ENCODE measurements around the gene CD209.

GRCh38 chr19:7715671-7716070 lies 31.7 kb downstream of the CD209 start:
- TF ChIP-seq CTCF (conservative IDR thresholded peaks at IDR 0.05; ENCODE audit: low read depth in 2 of 2) (no peak), EZH2 (IDR thresholded peaks at IDR 0.05; ENCODE audit: low read depth, unreplicated experiment) (no peak), POLR2AphosphoS5 (IDR thresholded peaks at IDR 0.05; ENCODE audit: low read depth) (no peak), NANOG (IDR thresholded peaks at IDR 0.05; ENCODE audit: borderline replicate concordance) (no peak), EZH2phosphoT487 (IDR thresholded peaks at IDR 0.05; ENCODE audit: unreplicated experiment) (no peak), JUNB (IDR thresholded peaks at IDR 0.05; ENCODE audit: unreplicated experiment) (no peak), STAT1 (IDR thresholded peaks at IDR 0.05; ENCODE audit: unreplicated experiment) (no peak), CREB1 (CRISPR knock-in tag; IDR thresholded peaks at IDR 0.05; ENCODE audit: low read depth) (no peak), ZNF114 (CRISPR knock-in tag; IDR thresholded peaks at IDR 0.05) (no peak), ZNF331 (CRISPR knock-in tag; IDR thresholded peaks at IDR 0.05; ENCODE audit: low read depth) (no peak)
- TF ChIP-seq, protein P1, sequence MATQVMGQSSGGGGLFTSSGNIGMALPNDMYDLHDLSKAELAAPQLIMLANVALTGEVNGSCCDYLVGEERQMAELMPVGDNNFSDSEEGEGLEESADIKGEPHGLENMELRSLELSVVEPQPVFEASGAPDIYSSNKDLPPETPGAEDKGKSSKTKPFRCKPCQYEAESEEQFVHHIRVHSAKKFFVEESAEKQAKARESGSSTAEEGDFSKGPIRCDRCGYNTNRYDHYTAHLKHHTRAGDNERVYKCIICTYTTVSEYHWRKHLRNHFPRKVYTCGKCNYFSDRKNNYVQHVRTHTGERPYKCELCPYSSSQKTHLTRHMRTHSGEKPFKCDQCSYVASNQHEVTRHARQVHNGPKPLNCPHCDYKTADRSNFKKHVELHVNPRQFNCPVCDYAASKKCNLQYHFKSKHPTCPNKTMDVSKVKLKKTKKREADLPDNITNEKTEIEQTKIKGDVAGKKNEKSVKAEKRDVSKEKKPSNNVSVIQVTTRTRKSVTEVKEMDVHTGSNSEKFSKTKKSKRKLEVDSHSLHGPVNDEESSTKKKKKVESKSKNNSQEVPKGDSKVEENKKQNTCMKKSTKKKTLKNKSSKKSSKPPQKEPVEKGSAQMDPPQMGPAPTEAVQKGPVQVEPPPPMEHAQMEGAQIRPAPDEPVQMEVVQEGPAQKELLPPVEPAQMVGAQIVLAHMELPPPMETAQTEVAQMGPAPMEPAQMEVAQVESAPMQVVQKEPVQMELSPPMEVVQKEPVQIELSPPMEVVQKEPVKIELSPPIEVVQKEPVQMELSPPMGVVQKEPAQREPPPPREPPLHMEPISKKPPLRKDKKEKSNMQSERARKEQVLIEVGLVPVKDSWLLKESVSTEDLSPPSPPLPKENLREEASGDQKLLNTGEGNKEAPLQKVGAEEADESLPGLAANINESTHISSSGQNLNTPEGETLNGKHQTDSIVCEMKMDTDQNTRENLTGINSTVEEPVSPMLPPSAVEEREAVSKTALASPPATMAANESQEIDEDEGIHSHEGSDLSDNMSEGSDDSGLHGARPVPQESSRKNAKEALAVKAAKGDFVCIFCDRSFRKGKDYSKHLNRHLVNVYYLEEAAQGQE (IDR thresholded peaks at IDR 0.05; ENCODE audit: unreplicated experiment) = no peak
- TF ChIP-seq, protein P2, sequence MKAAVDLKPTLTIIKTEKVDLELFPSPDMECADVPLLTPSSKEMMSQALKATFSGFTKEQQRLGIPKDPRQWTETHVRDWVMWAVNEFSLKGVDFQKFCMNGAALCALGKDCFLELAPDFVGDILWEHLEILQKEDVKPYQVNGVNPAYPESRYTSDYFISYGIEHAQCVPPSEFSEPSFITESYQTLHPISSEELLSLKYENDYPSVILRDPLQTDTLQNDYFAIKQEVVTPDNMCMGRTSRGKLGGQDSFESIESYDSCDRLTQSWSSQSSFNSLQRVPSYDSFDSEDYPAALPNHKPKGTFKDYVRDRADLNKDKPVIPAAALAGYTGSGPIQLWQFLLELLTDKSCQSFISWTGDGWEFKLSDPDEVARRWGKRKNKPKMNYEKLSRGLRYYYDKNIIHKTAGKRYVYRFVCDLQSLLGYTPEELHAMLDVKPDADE (IDR thresholded peaks at IDR 0.05) = no peak
- TF ChIP-seq, protein P3, sequence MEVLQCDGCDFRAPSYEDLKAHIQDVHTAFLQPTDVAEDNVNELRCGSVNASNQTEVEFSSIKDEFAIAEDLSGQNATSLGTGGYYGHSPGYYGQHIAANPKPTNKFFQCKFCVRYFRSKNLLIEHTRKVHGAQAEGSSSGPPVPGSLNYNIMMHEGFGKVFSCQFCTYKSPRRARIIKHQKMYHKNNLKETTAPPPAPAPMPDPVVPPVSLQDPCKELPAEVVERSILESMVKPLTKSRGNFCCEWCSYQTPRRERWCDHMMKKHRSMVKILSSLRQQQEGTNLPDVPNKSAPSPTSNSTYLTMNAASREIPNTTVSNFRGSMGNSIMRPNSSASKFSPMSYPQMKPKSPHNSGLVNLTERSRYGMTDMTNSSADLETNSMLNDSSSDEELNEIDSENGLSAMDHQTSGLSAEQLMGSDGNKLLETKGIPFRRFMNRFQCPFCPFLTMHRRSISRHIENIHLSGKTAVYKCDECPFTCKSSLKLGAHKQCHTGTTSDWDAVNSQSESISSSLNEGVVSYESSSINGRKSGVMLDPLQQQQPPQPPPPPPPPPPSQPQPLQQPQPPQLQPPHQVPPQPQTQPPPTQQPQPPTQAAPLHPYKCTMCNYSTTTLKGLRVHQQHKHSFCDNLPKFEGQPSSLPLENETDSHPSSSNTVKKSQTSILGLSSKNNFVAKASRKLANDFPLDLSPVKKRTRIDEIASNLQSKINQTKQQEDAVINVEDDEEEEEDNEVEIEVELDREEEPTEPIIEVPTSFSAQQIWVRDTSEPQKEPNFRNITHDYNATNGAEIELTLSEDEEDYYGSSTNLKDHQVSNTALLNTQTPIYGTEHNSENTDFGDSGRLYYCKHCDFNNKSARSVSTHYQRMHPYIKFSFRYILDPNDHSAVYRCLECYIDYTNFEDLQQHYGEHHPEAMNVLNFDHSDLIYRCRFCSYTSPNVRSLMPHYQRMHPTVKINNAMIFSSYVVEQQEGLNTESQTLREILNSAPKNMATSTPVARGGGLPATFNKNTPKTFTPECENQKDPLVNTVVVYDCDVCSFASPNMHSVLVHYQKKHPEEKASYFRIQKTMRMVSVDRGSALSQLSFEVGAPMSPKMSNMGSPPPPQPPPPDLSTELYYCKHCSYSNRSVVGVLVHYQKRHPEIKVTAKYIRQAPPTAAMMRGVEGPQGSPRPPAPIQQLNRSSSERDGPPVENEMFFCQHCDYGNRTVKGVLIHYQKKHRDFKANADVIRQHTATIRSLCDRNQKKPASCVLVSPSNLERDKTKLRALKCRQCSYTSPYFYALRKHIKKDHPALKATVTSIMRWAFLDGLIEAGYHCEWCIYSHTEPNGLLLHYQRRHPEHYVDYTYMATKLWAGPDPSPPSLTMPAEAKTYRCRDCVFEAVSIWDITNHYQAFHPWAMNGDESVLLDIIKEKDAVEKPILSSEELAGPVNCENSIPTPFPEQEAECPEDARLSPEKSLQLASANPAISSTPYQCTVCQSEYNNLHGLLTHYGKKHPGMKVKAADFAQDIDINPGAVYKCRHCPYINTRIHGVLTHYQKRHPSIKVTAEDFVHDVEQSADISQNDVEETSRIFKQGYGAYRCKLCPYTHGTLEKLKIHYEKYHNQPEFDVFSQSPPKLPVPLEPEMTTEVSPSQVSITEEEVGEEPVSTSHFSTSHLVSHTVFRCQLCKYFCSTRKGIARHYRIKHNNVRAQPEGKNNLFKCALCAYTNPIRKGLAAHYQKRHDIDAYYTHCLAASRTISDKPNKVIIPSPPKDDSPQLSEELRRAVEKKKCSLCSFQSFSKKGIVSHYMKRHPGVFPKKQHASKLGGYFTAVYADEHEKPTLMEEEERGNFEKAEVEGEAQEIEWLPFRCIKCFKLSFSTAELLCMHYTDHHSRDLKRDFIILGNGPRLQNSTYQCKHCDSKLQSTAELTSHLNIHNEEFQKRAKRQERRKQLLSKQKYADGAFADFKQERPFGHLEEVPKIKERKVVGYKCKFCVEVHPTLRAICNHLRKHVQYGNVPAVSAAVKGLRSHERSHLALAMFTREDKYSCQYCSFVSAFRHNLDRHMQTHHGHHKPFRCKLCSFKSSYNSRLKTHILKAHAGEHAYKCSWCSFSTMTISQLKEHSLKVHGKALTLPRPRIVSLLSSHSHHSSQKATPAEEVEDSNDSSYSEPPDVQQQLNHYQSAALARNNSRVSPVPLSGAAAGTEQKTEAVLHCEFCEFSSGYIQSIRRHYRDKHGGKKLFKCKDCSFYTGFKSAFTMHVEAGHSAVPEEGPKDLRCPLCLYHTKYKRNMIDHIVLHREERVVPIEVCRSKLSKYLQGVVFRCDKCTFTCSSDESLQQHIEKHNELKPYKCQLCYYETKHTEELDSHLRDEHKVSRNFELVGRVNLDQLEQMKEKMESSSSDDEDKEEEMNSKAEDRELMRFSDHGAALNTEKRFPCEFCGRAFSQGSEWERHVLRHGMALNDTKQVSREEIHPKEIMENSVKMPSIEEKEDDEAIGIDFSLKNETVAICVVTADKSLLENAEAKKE (CRISPR knock-in tag; IDR thresholded peaks at IDR 0.05) = no peak

All from GM23338 (cell line).